GM19328 (cell line): ENCODE measurements around the gene LIPA.

Experiments
- ATAC-seq: cut with Tn5 transposase; IDR thresholded peaks from one replicate; pipeline ENCODE4 v1.9.1; 2021; ENCODE audit warnings: mild to moderate bottlenecking, moderate library complexity; ENCODE audit not compliant: unreplicated experiment

Gene LIPA

GRCh38 chr10:89241486-89242344 is 9.9 kb downstream of the LIPA start:
- ATAC-seq, result no peak

GRCh38 chr10:89241026-89241425 is 10.5 kb downstream of the LIPA start:
- ATAC-seq, result no peak

- no peak for ATAC-seq
Measured at GRCh38 chr10:89240519-89240918, 11.1 kb downstream of the LIPA start.

- ATAC-seq, result no peak
Measured at GRCh38 chr10:89238956-89239644, 12.5 kb downstream of the LIPA start.

- no peak for ATAC-seq
Measured at GRCh38 chr10:89237849-89238248, 13.7 kb downstream of the LIPA start.

GRCh38 chr10:89236226-89236797 is 15.3 kb downstream of the LIPA start:
- ATAC-seq, result no peak

GRCh38 chr10:89235073-89235798 is 16.3 kb downstream of the LIPA start:
- no peak for ATAC-seq

GRCh38 chr10:89233033-89233432 is 18.5 kb downstream of the LIPA start:
- ATAC-seq, result no peak

- ATAC-seq, result no peak
Measured at GRCh38 chr10:89228962-89229361, 22.6 kb downstream of the LIPA start.

GRCh38 chr10:89228146-89228545 is 23.4 kb downstream of the LIPA start:
- ATAC-seq, result no peak

- ATAC-seq, result no peak
Measured at GRCh38 chr10:89226891-89227290, 24.7 kb downstream of the LIPA start.

- ATAC-seq, result no peak
Measured at GRCh38 chr10:89224739-89225443, 26.7 kb downstream of the LIPA start.

- no peak for ATAC-seq
Measured at GRCh38 chr10:89221919-89222318, 29.7 kb downstream of the LIPA start.

- ATAC-seq, result no peak
Measured at GRCh38 chr10:89219513-89220218, 31.9 kb downstream of the LIPA start.

GRCh38 chr10:89217057-89217990 is 34.3 kb downstream of the LIPA start:
- ATAC-seq, result no peak

GRCh38 chr10:89216056-89216455 is 35.5 kb downstream of the LIPA start:
- no peak for ATAC-seq

- ATAC-seq, result no peak
Measured at GRCh38 chr10:89215511-89215910, 36.1 kb downstream of the LIPA start.

GRCh38 chr10:89214566-89215165 is 36.9 kb downstream of the LIPA start:
- ATAC-seq, result no peak
